ENCODE results near the gene ADGB. TPM values are rescaled to one million over a fixed set of nuclear protein-coding genes. Genes with fewer than 3 reads are reported as not detected.

Gene ADGB
- total RNA-seq, 1 donor from 2014 or later = not detected

DNA sequence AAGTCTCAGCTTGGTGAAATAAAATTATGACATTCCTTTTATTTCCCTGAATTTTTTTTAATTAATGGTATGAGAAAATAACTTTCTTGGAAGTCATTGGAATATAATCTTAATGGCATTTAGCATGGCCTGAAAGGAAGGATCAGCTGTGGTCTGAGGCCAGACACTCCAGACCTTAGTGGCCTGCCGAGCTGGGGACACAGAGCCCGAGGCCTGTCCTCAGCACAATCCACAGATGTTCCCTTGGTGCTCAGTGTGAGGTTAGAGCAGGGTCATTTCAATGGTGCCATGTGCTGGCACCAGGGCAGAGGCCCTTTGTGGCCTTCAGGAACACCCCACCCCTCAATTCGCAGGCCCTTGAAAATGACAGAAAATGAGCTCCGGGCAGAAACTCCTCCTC, 120.6 kb downstream of the ADGB start:
- no peak overlapping the region for H3K27ac Mint-ChIP-seq (ENCODE audit: unreplicated experiment)
- TF ChIP-seq, protein P1, sequence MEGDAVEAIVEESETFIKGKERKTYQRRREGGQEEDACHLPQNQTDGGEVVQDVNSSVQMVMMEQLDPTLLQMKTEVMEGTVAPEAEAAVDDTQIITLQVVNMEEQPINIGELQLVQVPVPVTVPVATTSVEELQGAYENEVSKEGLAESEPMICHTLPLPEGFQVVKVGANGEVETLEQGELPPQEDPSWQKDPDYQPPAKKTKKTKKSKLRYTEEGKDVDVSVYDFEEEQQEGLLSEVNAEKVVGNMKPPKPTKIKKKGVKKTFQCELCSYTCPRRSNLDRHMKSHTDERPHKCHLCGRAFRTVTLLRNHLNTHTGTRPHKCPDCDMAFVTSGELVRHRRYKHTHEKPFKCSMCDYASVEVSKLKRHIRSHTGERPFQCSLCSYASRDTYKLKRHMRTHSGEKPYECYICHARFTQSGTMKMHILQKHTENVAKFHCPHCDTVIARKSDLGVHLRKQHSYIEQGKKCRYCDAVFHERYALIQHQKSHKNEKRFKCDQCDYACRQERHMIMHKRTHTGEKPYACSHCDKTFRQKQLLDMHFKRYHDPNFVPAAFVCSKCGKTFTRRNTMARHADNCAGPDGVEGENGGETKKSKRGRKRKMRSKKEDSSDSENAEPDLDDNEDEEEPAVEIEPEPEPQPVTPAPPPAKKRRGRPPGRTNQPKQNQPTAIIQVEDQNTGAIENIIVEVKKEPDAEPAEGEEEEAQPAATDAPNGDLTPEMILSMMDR (IDR thresholded peaks at IDR 0.05; ENCODE audit: partially characterized antibody, unreplicated experiment) = no peak
- no peak for DNase-seq
- H3K4me3 Mint-ChIP-seq (ENCODE audit: unreplicated experiment) = no peak overlapping the region
- H3K27me3 Mint-ChIP-seq (ENCODE audit: unreplicated experiment) = peaks cover 3% of the 10 kb centered on the region
- no peaks in the 10 kb centered on the region for H3K4me1 Mint-ChIP-seq (ENCODE audit: low read depth, unreplicated experiment)
- H3K36me3 Mint-ChIP-seq (ENCODE audit: unreplicated experiment) = no peaks in the 10 kb centered on the region
- no peaks in the 10 kb centered on the region for H3K9me3 Mint-ChIP-seq (ENCODE audit: unreplicated experiment)

DNA sequence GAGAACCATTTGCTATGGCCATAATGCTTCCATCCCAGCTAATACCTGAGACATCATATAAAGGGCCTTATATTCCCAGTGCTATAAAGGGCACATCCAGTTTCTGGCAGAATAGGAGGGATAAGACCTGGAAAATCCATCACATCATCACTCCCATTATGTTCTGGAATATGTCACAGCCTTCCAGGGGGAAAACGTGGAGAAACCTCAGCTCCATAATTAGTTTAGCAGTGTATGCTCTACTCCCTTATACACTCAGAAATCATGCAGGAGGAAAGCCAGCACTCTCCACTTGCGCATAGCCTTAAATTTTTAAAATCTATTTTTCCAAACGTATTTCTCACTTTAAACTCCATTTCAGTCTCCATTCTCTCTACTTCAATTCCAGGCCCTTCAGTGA, 140.9 kb downstream of the ADGB start:
- H3K27me3 Mint-ChIP-seq (ENCODE audit: unreplicated experiment) = no peaks in the 10 kb centered on the region
- H3K27ac Mint-ChIP-seq (ENCODE audit: unreplicated experiment) = no peak overlapping the region
- TF ChIP-seq, protein P1 (IDR thresholded peaks at IDR 0.05; ENCODE audit: partially characterized antibody, unreplicated experiment) = no peak
- no peaks in the 10 kb centered on the region for H3K4me1 Mint-ChIP-seq (ENCODE audit: low read depth, unreplicated experiment)
- H3K9me3 Mint-ChIP-seq (ENCODE audit: unreplicated experiment) = no peaks in the 10 kb centered on the region
- DNase-seq = no peak
- no peaks in the 10 kb centered on the region for H3K36me3 Mint-ChIP-seq (ENCODE audit: unreplicated experiment)
- H3K4me3 Mint-ChIP-seq (ENCODE audit: unreplicated experiment) = no peak overlapping the region

DNA sequence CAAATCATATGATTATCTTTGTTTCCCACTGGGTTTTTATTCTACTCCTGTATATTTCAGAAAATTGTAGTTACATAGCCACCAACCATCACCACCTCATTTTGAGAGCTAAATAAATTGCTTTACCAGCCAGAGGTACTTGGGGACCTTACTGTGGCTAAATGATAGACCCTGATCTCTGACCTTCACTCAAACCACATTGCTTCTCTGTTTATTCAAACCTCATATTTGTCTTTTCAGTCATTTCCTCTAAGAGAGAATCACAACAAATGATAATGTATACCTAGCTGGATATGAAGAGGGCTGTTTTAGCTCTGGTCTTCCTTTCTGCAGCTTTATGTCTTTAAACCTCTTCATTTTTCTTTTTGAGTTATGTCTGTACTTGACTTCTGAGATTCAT, 142.8 kb downstream of the ADGB start:
- Mint-ChIP-seq H3K9me3 (ENCODE audit: unreplicated experiment) (no peaks in the 10 kb centered on the region), H3K27me3 (ENCODE audit: unreplicated experiment) (no peaks in the 10 kb centered on the region)
- TF ChIP-seq, protein P1 (IDR thresholded peaks at IDR 0.05; ENCODE audit: partially characterized antibody, unreplicated experiment) = no peak

DNA sequence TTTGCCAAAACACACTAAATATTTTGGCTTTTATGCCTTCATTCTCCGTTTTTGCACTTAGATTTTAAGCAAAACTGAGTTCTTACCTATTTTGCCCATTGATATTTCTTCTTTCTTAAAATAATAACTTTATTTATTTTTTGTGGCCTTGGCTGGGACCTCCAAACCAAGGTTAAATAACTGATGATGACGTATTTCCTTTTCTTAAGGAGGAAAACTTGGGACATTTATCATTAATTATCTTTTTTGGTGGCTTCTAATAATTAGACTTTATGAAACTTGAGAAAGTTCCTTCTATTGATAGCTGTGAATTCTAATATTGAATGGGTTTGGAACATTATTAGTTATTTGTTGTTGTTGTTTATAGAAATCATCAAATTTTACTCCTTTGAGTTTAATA, 154.5 kb downstream of the ADGB start:
- no peak for DNase-seq
- no peaks in the 10 kb centered on the region for H3K9me3 Mint-ChIP-seq (ENCODE audit: unreplicated experiment)

More for the DNA sequence above, 142.8 kb downstream of the ADGB start:
- no peak overlapping the region for H3K27ac Mint-ChIP-seq (ENCODE audit: unreplicated experiment)
- no peak overlapping the region for H3K4me3 Mint-ChIP-seq (ENCODE audit: unreplicated experiment)
- DNase-seq = no peak
- no peaks in the 10 kb centered on the region for H3K4me1 Mint-ChIP-seq (ENCODE audit: low read depth, unreplicated experiment)
- H3K36me3 Mint-ChIP-seq (ENCODE audit: unreplicated experiment) = no peaks in the 10 kb centered on the region

DNA sequence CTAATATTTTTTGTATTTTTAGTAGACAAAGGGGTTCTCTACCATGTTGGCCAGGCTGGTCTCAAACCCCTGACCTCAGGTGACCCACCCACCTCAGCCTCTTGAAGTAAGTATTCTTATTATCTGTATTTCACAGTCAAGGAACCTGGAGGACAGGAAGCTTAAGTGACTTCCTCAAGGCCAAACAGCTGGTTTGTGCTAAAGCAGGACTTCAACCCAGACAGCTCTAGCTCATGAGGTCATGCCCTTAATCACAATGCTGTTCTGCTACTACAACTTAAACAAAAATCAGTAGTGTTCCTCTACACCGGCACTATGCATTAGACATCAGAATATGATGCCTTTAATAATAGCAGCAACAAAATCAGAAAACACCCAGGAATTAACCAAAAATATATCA, 168.9 kb downstream of the ADGB start:
- Mint-ChIP-seq H3K4me3 (ENCODE audit: unreplicated experiment) (no peak overlapping the region), H3K9me3 (ENCODE audit: unreplicated experiment) (peaks cover 4% of the 10 kb centered on the region), H3K27me3 (ENCODE audit: unreplicated experiment) (no peaks in the 10 kb centered on the region), H3K27ac (ENCODE audit: unreplicated experiment) (no peak overlapping the region), H3K36me3 (ENCODE audit: unreplicated experiment) (no peaks in the 10 kb centered on the region), H3K4me1 (ENCODE audit: low read depth, unreplicated experiment) (no peaks in the 10 kb centered on the region)
- TF ChIP-seq, protein P1 (IDR thresholded peaks at IDR 0.05; ENCODE audit: partially characterized antibody, unreplicated experiment) = no peak
- no peak for DNase-seq

More for the DNA sequence above, 154.5 kb downstream of the ADGB start:
- no peak overlapping the region for H3K4me3 Mint-ChIP-seq (ENCODE audit: unreplicated experiment)
- TF ChIP-seq, protein P1 (IDR thresholded peaks at IDR 0.05; ENCODE audit: partially characterized antibody, unreplicated experiment) = no peak
- no peaks in the 10 kb centered on the region for H3K36me3 Mint-ChIP-seq (ENCODE audit: unreplicated experiment)
- H3K4me1 Mint-ChIP-seq (ENCODE audit: low read depth, unreplicated experiment) = no peaks in the 10 kb centered on the region
- H3K27ac Mint-ChIP-seq (ENCODE audit: unreplicated experiment) = no peak overlapping the region
- no peaks in the 10 kb centered on the region for H3K27me3 Mint-ChIP-seq (ENCODE audit: unreplicated experiment)

Data from glutamatergic neuron (in vitro differentiated cells).